Neutrophil (primary cell): ENCODE data around the gene PRDM16.

Experiments used
- H3K27ac ChIP-seq: fragments of 200-600 bp; sonication (generic); 2 replicates; pipeline ENCODE4 v1.5.1; 2016; ENCODE audit warnings: mild to moderate bottlenecking, moderate library complexity
- H3K27me3 ChIP-seq: fragments of 200-600 bp; sonication (generic); 2 replicates; pipeline ENCODE4 v1.6.0; 2016; ENCODE audit warnings: mild to moderate bottlenecking
- H3K36me3 ChIP-seq: fragments of 200-600 bp; sonication (generic); 2 replicates; pipeline ENCODE4 v1.5.1; 2017
- H3K4me1 ChIP-seq, 2 experiments: fragments of 200-600 bp in 1 of 2; sonication (generic) in 1 of 2; 1 replicate in 1 of 2; 2 replicates in 1 of 2; pipeline versions ENCODE4 v1.5.1 to v1.6.1; 2013 to 2016; ENCODE audit warnings: low read depth in 1 of 2, low read length in 1 of 2, mild to moderate bottlenecking in 1 of 2, moderate library complexity in 1 of 2; ENCODE audit not compliant: control insufficient read depth in 1 of 2, insufficient read depth in 1 of 2
- H3K4me3 ChIP-seq, 2 experiments: fragments of 200-600 bp in 1 of 2; sonication (generic) in 1 of 2; 1 replicate in 1 of 2; 2 replicates in 1 of 2; pipeline ENCODE4 v1.5.1; 2013 to 2016; ENCODE audit warnings: low read depth in 1 of 2, low read length in 1 of 2, mild to moderate bottlenecking in 1 of 2, moderate library complexity in 1 of 2
- H3K9me3 ChIP-seq: fragments of 200-600 bp; sonication (generic); 2 replicates; pipeline ENCODE4 v1.5.1; 2016
- TF ChIP-seq, protein P1 (sequence below): fragments of 200-600 bp; sonication (generic); IDR thresholded peaks from 2 replicates; pipeline ENCODE4 v1.5.1; 2016; ENCODE audit warnings: antibody characterized with exemption

Gene PRDM16

DNA sequence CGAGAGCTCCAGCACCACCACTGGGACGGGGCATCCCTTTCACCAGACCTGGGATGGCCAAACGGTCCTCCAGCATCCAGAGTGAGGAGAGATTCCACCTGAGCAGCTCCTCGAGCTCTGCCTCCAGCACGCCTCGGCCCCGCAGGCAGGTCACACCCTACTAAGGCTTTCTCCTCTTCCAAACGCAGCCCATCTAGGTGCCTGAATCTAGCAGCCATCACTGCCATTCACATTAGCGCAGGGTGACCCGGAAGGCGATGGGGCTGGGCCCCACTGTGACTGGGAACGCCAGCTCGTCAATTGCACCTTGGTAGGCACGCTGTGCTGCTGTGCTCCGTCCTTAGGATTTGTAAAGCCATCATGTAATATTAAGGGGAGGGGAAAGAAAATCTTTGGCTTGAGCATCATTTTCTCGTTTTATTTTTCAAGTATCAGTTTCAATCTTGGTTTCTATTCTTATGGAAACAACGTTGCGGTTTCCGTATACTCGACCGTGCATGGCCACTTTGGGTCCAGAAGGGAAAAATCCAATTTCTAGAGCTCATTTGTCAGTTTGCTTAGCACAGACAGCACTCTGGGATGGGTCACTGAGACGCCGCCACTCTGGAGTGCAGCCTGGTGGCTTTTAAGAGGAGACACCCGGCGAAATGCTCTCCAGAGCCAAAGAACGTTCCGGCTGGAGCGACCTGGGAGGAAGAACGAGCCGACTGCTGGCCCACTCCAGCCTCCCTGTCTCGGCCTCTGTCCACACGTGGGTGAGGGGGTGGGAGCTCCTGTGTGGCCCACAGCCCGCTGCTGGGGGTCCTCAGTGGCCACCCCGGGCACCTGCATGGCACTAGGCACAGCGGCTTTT is 173.6 kb downstream of the PRDM16 start:
- Histone ChIP-seq H3K4me1 (no peaks in the 10 kb centered on the region), H3K4me3 (no peak overlapping the region), H3K27ac (no peak overlapping the region), H3K27me3 (peaks cover 21% of the 10 kb centered on the region), H3K36me3 (no peaks in the 10 kb centered on the region), H3K9me3 (no peaks in the 10 kb centered on the region)
- TF ChIP-seq, protein P1, sequence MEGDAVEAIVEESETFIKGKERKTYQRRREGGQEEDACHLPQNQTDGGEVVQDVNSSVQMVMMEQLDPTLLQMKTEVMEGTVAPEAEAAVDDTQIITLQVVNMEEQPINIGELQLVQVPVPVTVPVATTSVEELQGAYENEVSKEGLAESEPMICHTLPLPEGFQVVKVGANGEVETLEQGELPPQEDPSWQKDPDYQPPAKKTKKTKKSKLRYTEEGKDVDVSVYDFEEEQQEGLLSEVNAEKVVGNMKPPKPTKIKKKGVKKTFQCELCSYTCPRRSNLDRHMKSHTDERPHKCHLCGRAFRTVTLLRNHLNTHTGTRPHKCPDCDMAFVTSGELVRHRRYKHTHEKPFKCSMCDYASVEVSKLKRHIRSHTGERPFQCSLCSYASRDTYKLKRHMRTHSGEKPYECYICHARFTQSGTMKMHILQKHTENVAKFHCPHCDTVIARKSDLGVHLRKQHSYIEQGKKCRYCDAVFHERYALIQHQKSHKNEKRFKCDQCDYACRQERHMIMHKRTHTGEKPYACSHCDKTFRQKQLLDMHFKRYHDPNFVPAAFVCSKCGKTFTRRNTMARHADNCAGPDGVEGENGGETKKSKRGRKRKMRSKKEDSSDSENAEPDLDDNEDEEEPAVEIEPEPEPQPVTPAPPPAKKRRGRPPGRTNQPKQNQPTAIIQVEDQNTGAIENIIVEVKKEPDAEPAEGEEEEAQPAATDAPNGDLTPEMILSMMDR, result no peak

DNA sequence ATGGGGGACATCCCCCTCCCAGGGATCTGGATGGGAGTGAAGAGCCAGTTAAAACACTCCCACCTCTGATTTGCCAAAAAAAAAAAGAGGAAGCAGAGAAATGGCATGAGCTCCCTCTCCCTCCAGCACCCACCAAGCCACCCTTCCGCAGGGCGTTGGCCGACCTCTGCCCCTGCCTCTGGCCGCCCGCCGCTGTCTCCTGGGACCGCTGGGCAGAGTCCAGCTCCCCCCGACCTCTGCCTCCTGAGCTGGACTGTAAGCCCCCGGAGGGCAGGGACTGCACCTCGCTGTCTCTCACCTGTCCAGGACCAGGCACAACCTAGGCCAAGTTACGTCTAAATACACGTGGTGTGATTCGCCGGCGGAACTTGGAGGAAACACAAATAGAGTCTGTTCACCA is 174.3 kb downstream of the PRDM16 start:
- no peak overlapping the region for H3K4me3 ChIP-seq
- H3K36me3 ChIP-seq, result no peaks in the 10 kb centered on the region
- TF ChIP-seq, protein P1, result no peak
- H3K9me3 ChIP-seq, result no peaks in the 10 kb centered on the region
- H3K4me1 ChIP-seq, result no peaks in the 10 kb centered on the region
- H3K27me3 ChIP-seq, result peaks cover 28% of the 10 kb centered on the region
- no peak overlapping the region for H3K27ac ChIP-seq

DNA sequence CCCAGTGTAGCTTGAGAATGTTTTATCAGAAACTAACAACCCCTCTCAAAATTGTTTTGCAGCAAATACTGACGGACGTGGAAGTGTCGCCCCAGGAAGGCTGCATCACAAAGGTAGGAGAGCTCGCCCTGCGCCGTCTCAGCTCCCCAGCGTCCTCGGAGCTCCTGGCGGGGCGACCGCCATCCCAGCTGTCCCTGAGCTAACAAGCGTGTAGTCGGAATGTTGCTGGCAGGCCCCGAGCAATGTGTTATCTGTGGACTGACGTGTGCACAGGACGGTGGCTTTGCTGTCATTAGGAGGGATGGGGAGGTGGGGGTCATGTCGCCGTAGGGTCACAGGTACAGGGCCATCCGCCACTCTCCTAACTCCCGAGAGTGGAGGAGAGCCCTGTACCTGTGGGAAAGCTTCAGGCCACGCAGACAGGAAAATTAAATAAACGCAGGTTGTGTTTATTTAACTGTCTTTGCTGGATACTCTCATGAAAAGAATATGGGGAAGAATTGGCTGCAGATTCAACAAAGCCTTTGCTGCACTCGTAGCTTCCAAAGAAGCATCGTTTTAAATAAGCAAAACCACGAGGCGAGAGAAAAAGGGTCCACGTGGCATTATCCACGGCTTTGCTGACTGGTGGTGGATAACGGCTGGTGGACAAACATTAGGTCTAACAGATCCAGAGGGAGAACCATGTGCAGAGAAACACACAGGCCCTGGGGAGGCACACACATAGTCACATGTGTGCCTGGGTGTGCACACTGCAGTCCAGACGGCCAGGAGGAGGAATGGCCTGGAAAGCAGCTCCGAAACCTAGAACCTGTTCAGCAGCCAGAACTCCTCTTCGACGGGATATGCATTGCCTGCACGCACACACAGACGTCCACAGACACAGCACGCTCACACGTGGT is 175.3 kb downstream of the PRDM16 start:
- Histone ChIP-seq H3K27ac (no peak overlapping the region), H3K36me3 (no peaks in the 10 kb centered on the region), H3K27me3 (peaks cover 38% of the 10 kb centered on the region), H3K9me3 (no peaks in the 10 kb centered on the region), H3K4me1 (no peaks in the 10 kb centered on the region), H3K4me3 (no peak overlapping the region)
- TF ChIP-seq, protein P1, result no peak

DNA sequence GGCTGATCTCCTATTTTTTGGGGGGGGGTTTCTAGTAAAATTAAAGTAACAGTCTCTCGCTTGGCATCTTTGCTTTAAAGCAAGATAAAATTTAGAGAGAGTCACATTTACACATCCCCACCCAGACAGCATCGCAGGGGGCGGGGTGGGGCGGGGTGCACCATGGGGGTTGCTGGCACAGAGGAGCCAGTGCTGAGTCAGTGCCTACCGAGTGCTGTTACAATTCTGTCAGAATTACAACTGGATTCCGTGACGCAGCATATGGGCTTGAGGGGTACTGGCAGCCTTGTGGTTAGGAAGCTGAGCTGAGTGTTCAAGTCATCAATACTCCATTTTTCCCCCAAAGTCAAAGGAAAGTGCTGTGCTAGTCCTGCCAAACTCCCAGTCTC is 175.9 kb downstream of the PRDM16 start:
- Histone ChIP-seq H3K4me1 (no peaks in the 10 kb centered on the region), H3K27me3 (peaks cover 44% of the 10 kb centered on the region)

DNA sequence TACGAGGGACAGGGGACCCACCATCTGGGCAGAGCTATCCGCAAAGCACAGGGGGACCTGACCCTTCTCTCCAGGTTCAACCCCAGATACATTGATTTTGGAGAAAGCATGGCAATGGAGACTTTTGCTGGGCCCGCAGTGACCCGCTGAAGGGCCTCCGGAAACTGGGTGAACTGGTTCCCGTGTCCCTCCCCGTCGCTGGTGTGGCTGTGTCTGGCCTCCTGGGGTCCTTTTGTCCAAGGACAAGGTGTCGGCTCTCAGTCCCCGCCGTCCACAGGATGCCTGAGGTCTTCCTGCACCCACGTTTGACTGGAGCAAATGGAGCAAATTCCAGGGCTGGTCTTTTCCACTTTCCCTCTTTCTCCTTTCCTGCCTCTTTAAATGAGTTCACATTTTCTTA is 176.3 kb downstream of the PRDM16 start:
- TF ChIP-seq, protein P1, result no peak
- H3K4me3 ChIP-seq, result no peak overlapping the region
- no peaks in the 10 kb centered on the region for H3K9me3 ChIP-seq
- H3K27ac ChIP-seq, result no peak overlapping the region
- H3K4me1 ChIP-seq, result no peaks in the 10 kb centered on the region
- no peaks in the 10 kb centered on the region for H3K36me3 ChIP-seq
- peaks cover 47% of the 10 kb centered on the region for H3K27me3 ChIP-seq

More for the DNA sequence above, 175.9 kb downstream of the PRDM16 start:
- Histone ChIP-seq H3K9me3 (no peaks in the 10 kb centered on the region), H3K36me3 (no peaks in the 10 kb centered on the region), H3K27ac (no peak overlapping the region), H3K4me3 (no peak overlapping the region)
- TF ChIP-seq, protein P1, result no peak
